Measurements from ENCODE around the gene CYLD. TPM values are rescaled to one million over a fixed set of nuclear protein-coding genes. Genes with fewer than 3 reads are reported as not detected.

Gene CYLD
- total RNA-seq, 1 experiment from 2014 or later: 12.5 TPM

DNA sequence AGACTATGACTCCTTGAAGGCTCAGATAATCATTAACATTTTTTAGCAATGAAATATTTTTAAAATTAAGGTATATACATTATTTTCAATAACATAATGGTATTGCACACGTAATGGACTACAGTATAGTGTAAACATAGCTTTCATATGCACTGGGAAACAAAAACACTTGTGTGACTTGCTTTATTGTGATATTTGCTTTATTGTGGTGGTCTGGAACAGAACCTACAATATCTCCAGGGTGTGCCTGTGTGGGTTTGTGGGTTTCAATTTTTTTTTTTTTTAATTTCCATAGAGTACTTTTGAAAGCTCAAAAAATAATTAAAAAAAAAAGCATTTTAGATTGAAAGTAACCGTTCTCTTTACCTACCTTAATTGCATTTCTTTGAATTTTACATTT lies 25.3 kb downstream of the CYLD start:
- Histone ChIP-seq H4K91ac (ENCODE audit: insufficient read length, low read depth, low read length) (no peak overlapping the region), H2BK15ac (ENCODE audit: low read depth, low read length) (no peak overlapping the region), H3T11ph (ENCODE audit: low read length) (no peak overlapping the region), H3K14ac (ENCODE audit: insufficient read depth, low read length) (no peak overlapping the region), H4K8ac (replicated peaks; ENCODE audit: insufficient read length, low read depth, low read length) (no peak overlapping the region), H3K4me2 (ENCODE audit: insufficient read depth, insufficient read length, low read length) (no peak overlapping the region), H3K23ac (ENCODE audit: insufficient read length, low read depth, low read length) (no peak overlapping the region), H4K20me1 (ENCODE audit: control insufficient read depth, insufficient read depth, insufficient read length) (no peaks in the 10 kb centered on the region), H2BK5ac (ENCODE audit: insufficient read length, low read length) (no peak overlapping the region), H4K5ac (ENCODE audit: insufficient read length, low read depth, low read length) (no peak overlapping the region), H3K23me2 (ENCODE audit: insufficient read length, low read depth, low read length, poor library complexity, severe bottlenecking) (no peaks in the 10 kb centered on the region), H3K9ac (ENCODE audit: extremely low read depth, insufficient read length, low read length) (no peak overlapping the region), H3K27me3 (ENCODE audit: insufficient read depth, low read length) (no peaks in the 10 kb centered on the region), H3K4ac (ENCODE audit: low read depth, low read length) (no peak overlapping the region), H3K4me1 (ENCODE audit: insufficient read depth, low read length) (no peaks in the 10 kb centered on the region), H2BK20ac (ENCODE audit: low read depth, low read length, poor library complexity, severe bottlenecking) (no peak overlapping the region), H2AFZ (ENCODE audit: low read length) (no peak overlapping the region), H3K79me1 (ENCODE audit: insufficient read depth, low read depth, low read length, poor library complexity, severe bottlenecking) (no peaks in the 10 kb centered on the region), H3K9me3 (ENCODE audit: control insufficient read depth, low read depth, low read length) (no peaks in the 10 kb centered on the region), H3K79me2 (ENCODE audit: insufficient read depth, low read length) (no peaks in the 10 kb centered on the region), H3K18ac (ENCODE audit: insufficient read length, low read depth, low read length) (no peak overlapping the region), H2BK120ac (ENCODE audit: low read depth, low read length, poor library complexity, severe bottlenecking) (no peak overlapping the region), H3K56ac (ENCODE audit: insufficient read length, low read depth, low read length) (no peak overlapping the region), H3K27ac (ENCODE audit: insufficient read length, low read depth, low read length) (no peak overlapping the region), H2AK5ac (ENCODE audit: insufficient read length, low read length) (no peak overlapping the region), H2BK12ac (ENCODE audit: insufficient read length, low read depth, low read length) (no peak overlapping the region)
- Mint-ChIP-seq H3K4me3 (no peak overlapping the region), H3K36me3 (ENCODE audit: insufficient read depth in 1 of 3, low read depth in 3 of 3) (peaks cover 14 to 17% (median 16%) of the 10 kb centered on the region in 3 experiments), H3K27ac (no peak overlapping the region), H3K4me1 (no peaks in the 10 kb centered on the region), H3K9me3 (peaks cover 0 to 12% of the 10 kb centered on the region in 2 experiments; a peak in 3 of 5 replicates), H3K27me3 (ENCODE audit: low read depth) (no peaks in the 10 kb centered on the region)
- no CpG with 5 or more reads among the region's 2 CpGs for WGBS (ENCODE audit: extremely low coverage, insufficient read length, low lambda C conversion rate)
- no peak for TF ChIP-seq CTCF (conservative IDR thresholded peaks at IDR 0.05)
- DNase-seq: no peak

Data from H9 (cell line).